Transverse colon (tissue), 3 donors: Measurements from ENCODE around the gene RAX.

Experiments
- CTCF ChIP-seq, 5 experiments: fragments of 200-600 bp in 3 of 5; fragments of 450-650 bp in 2 of 5; sonication (generic) in 3 of 5; IDR thresholded peaks; 1 replicate in 2 of 5; 2 replicates in 3 of 5; pipeline ENCODE4 v1.5.1; 2016 to 2017; ENCODE audit warnings: antibody characterized with exemption in 5 of 5, inconsistent platforms in 3 of 5, mild to moderate bottlenecking in 2 of 5, moderate library complexity in 1 of 5
- POLR2A ChIP-seq: fragments of 450-650 bp; IDR thresholded peaks from one replicate; pipeline ENCODE4 v1.6.1; 2016; ENCODE audit warnings: antibody characterized with exemption, mild to moderate bottlenecking, moderate library complexity

GRCh38 chr18:59279722-59280121 is 6.5 kb upstream of the RAX start:
- TF ChIP-seq POLR2A (no peak), CTCF (IDR thresholded peaks at IDR 0.05) (no peak)
